ENCODE results near the gene RBL2. TPM values are rescaled to one million over a fixed set of nuclear protein-coding genes. Genes with fewer than 3 reads are reported as not detected.

Gene RBL2
- total and polyA plus RNA-seq, 9 of the 15 experiments (the other 6 are each of a cell fraction or from before 2014, with no cell fraction given) = 7.8 to 76.3 (median 28.5) TPM

DNA sequence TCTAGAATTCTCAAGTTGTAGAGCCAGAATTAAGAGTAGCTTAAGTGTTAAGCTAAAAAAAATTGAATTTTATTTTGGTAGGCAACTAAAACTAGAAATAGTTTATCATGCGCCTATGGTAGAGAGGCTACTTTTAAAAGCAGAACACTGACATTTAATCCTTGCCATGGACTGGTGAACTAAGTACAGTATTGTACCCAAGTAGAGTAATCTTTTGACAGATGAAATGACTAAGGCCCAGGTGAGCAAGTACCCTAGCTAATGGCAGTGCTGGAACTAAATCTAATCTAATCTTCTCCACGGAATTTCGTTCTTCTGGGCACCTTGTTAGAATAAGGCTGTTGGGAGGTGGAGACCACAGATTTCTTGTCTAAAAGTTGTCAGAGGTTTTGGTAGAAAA lies 11.8 kb downstream of the RBL2 start:
- DNase-seq (ENCODE audit: extremely low read depth in 1 of 4, low spot score in 3 of 4) (no peak), FAIRE-seq (no peak), ATAC-seq (no peak)
- POLR2A ChIA-PET = interaction anchor here (1.4 kb wide), 1 partner anchor 10 kb away, joined by 3 read pairs; no protein-coding TSS in a partner anchor
- Histone ChIP-seq H3K9ac (ENCODE audit: insufficient read depth in 1 of 2, low read depth in 2 of 2, low read length in 2 of 2) (no peak overlapping the region), H3K4me3 (no peak overlapping the region), H3K36me3 (ENCODE audit: control insufficient read depth, insufficient read depth, low read length) (peaks cover 33% of the 10 kb centered on the region; the same call in 2 of the 3 replicates), H3K27ac (ENCODE audit: extremely low read depth, low read depth, low read length) (no peak overlapping the region), H3K9me3 (replicated peaks; ENCODE audit: control insufficient read depth, insufficient read depth, low read depth, low read length) (no peaks in the 10 kb centered on the region), H3K27me3 (ENCODE audit: control insufficient read depth in 2 of 2, insufficient read depth in 2 of 2, low read length in 2 of 2) (no peaks in the 10 kb centered on the region), H3K79me2 (ENCODE audit: control insufficient read depth, insufficient read depth, low read length) (no peaks in the 10 kb centered on the region), H2AFZ (ENCODE audit: low read depth, low read length) (no peak overlapping the region), H3K4me2 (ENCODE audit: insufficient read depth, low read length) (no peak overlapping the region), H4K20me1 (replicated peaks; ENCODE audit: control insufficient read depth, insufficient read depth, low read length) (no peaks in the 10 kb centered on the region), H3K9me1 (ENCODE audit: control insufficient read depth, insufficient read depth, low read length) (no peaks in the 10 kb centered on the region), H3K4me1 (replicated peaks in 1 of 2; ENCODE audit: control insufficient read depth in 2 of 2, insufficient read depth in 2 of 2, low read length in 2 of 2) (no peaks in the 10 kb centered on the region)
- CTCF ChIA-PET (ENCODE audit: low intra/inter-chr PET ratio) = no interaction called here
- intact Hi-C loops (cut with micrococcal nuclease) = no loop called here
- no TSS peak for BruUV-seq (replicated peaks)
- WGBS (ENCODE audit: insufficient coverage, low coverage, missing lambda C conversion rate) = 71% methylated on average over 3 of the region's 3 CpGs
- in situ Hi-C loops (cut with MboI) = no loop called here
- TF ChIP-seq SP2 (IDR thresholded peaks at IDR 0.05; ENCODE audit: extremely low read depth, low read depth, low read length, poor library complexity, severe bottlenecking) = no peak
- TF ChIP-seq SIX5 (IDR thresholded peaks at IDR 0.05; ENCODE audit: borderline replicate concordance in 1 of 2, insufficient read depth in 1 of 2, low read depth in 1 of 2, low read length in 2 of 2) = no peak
- no peak for TF ChIP-seq ZNF23 (CRISPR knock-in tag; IDR thresholded peaks at IDR 0.05)
- TF ChIP-seq, protein P1, sequence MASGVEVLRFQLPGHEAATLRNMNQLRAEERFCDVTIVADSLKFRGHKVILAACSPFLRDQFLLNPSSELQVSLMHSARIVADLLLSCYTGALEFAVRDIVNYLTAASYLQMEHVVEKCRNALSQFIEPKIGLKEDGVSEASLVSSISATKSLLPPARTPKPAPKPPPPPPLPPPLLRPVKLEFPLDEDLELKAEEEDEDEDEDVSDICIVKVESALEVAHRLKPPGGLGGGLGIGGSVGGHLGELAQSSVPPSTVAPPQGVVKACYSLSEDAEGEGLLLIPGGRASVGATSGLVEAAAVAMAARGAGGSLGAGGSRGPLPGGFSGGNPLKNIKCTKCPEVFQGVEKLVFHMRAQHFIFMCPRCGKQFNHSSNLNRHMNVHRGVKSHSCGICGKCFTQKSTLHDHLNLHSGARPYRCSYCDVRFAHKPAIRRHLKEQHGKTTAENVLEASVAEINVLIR (CRISPR knock-in tag; IDR thresholded peaks at IDR 0.05) = no peak
- TF ChIP-seq SMAD1 (IDR thresholded peaks at IDR 0.05; ENCODE audit: low read depth, low read length, partially characterized antibody) = no peak
- no peak for TF ChIP-seq ZNF785 (CRISPR knock-in tag; IDR thresholded peaks at IDR 0.05)
- TF ChIP-seq, protein P2, sequence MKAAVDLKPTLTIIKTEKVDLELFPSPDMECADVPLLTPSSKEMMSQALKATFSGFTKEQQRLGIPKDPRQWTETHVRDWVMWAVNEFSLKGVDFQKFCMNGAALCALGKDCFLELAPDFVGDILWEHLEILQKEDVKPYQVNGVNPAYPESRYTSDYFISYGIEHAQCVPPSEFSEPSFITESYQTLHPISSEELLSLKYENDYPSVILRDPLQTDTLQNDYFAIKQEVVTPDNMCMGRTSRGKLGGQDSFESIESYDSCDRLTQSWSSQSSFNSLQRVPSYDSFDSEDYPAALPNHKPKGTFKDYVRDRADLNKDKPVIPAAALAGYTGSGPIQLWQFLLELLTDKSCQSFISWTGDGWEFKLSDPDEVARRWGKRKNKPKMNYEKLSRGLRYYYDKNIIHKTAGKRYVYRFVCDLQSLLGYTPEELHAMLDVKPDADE (conservative IDR thresholded peaks at IDR 0.05; ENCODE audit: control insufficient read depth, low read depth, low read length) = no peak
- TF ChIP-seq SUPT5H (IDR thresholded peaks at IDR 0.05) = no peak
- TF ChIP-seq DIDO1 (tag; IDR thresholded peaks at IDR 0.05; ENCODE audit: low read depth) = no peak
- no peak for TF ChIP-seq IRF2 (CRISPR knock-in tag; IDR thresholded peaks at IDR 0.05)
- TF ChIP-seq ZFP30 (CRISPR knock-in tag; IDR thresholded peaks at IDR 0.05; ENCODE audit: borderline replicate concordance) = no peak
- TF ChIP-seq PHB2 (IDR thresholded peaks at IDR 0.05; ENCODE audit: low read depth) = no peak
- TF ChIP-seq HMGN3 (IDR thresholded peaks at IDR 0.05; ENCODE audit: borderline replicate concordance, extremely low read depth, insufficient read length, low read depth, low read length) = no peak
- TF ChIP-seq MAFG (tag; conservative IDR thresholded peaks at IDR 0.05) = no peak
- no peak for TF ChIP-seq YBX1 (IDR thresholded peaks at IDR 0.05)
- TF ChIP-seq ZBTB43 (CRISPR knock-in tag; IDR thresholded peaks at IDR 0.05) = no peak
- no peak for TF ChIP-seq HNRNPUL1 (IDR thresholded peaks at IDR 0.05; ENCODE audit: low read length)
- TF ChIP-seq NONO (IDR thresholded peaks at IDR 0.05; ENCODE audit: low read depth in 2 of 2, low read length in 1 of 2) = no peak
